KG1 (cell line): Measurements from ENCODE around the gene CAST.

Experiments
- DNase-seq: peaks from one replicate; lab custom pipeline; 2025; lab: John Stamatoyannopoulos, UW

The CAST gene

GRCh38 chr5:96642281-96642640 is 19.9 kb upstream of the CAST start:
- DNase-seq: no peak

GRCh38 chr5:96645091-96645490 is 17.1 kb upstream of the CAST start:
- DNase-seq: no peak

DNA sequence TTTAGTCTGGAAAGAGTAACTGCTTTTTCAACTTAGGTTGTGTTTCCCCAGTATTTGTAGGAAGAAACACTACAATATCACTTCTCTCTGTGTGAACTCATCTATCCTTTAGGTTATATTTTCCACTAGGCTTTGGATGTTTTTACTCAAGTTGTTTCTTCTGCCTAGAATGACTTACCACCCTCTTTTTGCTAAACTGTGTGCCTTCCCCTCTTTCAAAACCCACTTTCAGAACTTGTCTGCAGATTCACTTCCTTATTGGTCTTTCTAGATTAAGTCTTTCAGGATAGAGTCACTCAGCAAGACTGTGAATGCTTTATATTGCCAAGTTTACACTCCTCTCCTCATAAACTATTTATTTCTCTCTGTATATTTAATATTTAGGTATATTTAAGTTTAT is 14.2 kb upstream of the CAST start:
- no peak for DNase-seq

DNA sequence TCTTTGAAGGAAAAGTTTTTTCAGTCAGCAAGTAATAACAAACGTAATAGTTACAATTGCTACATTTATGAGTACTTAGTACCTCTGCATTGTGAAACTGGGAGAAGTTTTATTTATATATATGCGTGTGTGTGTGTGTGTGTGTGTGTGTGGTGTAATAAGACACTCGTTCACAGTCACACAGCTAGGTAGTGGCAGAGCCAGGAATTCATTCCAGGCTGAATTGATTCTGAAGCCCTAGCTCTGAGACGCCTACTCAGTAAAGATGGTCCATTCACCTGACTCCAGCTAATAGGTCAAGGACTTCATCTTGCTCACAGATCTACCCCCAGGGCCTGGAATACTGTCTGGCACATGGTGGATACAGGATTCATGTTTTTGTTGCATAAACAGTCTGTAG is 13.6 kb upstream of the CAST start:
- no peak for DNase-seq

GRCh38 chr5:96649251-96649662 is 12.9 kb upstream of the CAST start:
- DNase-seq: no peak

DNA sequence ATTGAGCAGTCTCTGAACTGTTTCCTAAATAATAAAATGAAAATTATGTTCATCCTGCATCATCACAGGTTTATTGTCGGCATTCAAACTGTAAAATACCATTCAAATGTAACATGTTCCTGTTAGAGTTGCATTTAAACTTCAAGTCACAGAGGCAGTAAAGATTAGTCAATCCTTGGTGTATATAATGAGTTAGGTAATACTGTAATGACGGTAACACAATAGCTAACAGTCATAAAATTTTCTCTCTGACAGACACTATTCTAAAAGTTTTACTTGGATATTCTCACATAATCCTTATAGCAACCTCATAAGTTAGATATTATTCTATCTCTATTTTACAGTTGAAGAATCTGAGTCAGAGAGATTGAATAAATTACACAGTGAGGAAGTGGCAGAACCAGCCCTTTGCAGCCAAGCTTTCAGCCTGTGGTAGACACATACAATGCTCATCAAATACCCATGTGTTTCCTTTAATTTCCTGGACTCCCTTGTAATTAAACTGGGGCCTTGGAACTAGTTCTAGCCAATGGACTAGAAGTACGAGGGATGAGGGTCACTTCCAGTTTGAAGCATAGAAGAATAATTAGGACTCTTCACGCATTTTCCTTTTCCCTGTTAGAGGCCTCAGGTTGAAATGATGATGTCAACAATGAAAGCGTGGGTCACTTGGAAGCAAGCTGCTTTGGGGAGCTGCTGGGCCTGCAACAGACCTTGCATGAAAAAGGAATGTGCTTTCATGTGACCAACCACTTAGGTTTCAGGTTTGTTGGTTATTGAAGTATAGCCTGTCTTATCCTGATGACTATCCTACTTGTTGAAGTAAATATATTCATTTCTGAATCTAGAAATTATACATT is 12.3 kb upstream of the CAST start:
- DNase-seq: no peak

DNA sequence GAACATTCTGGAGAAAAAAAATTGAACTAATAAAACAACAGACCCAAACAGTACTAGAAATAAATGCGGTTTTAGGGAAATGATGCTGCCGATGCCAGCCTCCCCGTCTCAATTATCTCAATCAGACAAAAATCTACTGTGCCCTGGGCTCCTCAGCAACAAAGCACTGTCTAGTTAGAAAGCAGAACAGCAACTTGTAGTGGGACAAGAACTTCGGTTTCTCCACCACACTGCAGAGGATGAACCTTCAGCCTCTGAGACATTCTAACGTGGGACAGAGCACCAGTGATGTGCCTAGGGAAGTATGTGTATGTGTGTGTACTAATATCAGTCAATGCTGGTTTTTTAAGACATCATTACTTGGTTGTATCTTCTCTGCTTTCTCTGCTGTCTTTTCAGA is 11.1 kb upstream of the CAST start:
- DNase-seq: no peak

- DNase-seq: no peak
Measured at GRCh38 chr5:96651948-96652753, 10.0 kb upstream of the CAST start.

- no peak for DNase-seq
Measured at GRCh38 chr5:96652769-96653454, 9.3 kb upstream of the CAST start.

GRCh38 chr5:96654209-96654608 is 8.0 kb upstream of the CAST start:
- DNase-seq: no peak

DNA sequence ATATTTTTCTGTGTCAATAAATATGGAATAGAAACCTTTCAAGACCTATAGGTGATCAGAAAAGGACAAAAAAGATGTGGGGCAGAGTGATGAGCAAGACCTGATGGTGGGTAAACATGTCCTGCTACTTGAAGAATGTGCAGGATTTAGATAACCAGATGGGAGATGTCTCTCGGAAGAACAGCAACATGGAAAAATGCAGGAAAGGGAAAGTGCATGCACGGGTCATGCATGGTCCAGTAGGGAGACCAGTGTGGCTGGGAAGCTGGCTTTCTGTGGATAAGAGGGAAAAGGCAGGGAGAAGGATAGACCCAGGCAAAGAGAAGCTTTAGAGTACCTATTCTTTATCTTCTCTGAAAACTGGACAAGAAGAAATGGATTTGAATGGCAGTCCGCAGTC is 7.1 kb upstream of the CAST start:
- DNase-seq: no peak

DNA sequence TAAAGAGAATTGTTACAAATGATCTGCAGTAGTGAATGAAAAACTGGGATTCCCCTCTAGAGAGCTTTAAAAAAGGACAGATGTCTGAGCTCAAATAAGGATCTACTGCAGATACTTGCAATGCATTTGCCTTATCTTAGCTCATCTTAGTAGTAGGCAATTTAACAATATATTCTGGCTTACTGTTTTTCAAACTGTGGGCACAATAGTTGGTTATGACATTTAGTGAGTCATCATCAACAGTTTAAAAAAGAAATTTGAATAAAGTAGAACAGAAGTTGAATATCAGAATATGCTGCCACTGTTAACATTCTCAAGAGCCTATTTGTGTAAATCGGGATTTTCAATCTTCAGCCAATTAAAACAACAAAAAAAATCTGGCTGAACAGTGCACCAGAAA is 6.7 kb upstream of the CAST start:
- DNase-seq: no peak

DNA sequence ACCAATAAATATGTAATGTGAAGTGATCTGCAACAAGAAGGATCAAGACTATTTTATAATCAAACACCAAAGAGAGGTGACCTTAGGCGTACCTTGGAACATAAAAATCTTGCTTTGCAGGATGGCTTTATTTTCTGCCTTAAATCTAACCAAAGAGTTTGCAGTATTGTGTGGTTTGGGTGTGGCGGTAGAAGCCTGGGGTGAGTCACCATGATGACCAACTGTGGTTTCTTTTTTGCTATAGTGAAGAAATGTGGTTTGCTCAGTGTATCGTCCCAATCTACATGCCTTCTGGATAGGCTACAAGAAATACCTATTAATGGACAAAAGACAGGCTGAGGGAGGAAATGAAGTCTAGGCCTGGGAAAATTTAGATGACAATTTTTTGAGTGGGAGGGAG is 5.1 kb upstream of the CAST start:
- no peak for DNase-seq

- no peak for DNase-seq
Measured at GRCh38 chr5:96658272-96658671, 3.9 kb upstream of the CAST start.

DNA sequence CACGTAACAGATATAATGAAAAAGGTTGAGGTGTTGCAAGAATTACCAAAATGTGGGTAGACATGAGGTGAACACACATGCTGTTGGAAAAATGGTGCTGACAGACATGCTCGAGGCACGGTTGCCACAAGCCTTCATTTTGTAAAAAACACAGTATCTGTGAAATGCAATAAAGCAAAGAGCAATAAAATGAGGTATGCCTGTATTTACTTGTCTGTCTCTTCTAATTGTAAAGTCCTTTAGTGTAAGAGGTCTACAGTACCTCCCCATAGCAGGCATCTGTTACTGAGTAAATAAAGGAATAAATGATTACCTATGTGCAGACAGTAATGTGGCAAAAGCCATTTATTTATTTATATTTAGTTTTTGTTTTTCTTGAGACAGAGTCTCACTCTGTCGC is 3.0 kb upstream of the CAST start:
- DNase-seq: no peak

- no peak for DNase-seq
Measured at GRCh38 chr5:96660971-96661854, 963 bp upstream of the CAST start.

DNA sequence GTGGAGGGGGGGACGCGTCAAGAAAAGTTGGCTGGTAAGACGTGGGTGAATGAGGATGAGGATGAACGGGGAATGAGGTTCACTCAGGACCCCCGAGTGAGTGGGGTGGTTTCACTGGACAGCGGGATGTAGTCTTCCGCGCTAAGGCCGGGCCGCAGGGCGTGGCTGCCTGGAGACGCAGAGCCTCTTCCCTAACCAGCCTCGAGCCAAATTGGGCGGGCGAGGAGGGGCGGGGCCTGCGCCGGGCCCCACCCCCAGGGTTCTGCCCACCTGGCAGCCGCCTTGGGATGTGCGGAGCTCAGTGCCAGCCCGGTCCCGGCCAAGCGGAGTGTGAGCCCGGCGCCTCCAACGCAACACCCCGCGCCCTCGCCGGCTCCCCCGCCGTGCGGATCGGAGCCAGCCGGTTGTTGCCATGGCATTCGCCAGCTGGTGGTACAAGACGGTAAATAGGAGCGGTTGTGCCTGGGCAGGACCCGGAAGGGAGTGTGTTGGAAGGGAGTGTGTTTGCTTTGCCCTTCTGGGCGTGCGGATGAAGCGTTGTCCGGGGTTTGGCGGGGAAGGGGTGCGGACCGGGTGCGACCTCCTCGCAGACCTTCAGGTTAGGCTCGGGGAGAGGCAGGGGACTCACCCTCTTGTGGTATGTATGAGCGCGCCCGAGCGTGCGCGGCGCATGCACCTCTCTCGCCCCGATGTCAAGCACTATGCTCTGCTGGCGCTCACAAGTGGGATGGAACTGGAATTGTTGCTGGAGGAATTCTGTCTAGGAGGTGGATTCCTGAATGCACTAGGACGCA is 746 bp downstream of the CAST start:
- no peak for DNase-seq

DNA sequence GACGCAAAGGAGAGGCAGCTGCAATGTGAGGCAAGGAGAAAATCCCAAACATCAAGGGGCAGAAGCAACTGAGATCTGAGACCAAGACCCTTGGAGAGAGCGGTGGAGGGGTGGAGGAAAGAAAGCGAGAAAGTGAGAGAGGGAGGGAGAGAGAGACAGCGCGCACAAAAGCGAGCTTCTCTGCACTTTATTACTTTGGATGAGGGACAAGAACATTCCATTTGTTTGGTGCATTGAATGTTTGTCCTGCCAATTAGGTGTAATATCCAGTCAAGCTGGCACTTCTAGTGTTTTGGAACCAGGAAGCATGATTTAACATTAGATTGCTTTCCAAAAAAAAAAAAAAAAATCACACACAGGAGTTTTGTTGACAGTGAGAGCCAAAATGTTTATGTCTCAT is 1.4 kb downstream of the CAST start:
- DNase-seq: no peak

GRCh38 chr5:96664669-96665068 is 2.5 kb downstream of the CAST start:
- no peak for DNase-seq

GRCh38 chr5:96668725-96669124 is 6.5 kb downstream of the CAST start:
- no peak for DNase-seq

DNA sequence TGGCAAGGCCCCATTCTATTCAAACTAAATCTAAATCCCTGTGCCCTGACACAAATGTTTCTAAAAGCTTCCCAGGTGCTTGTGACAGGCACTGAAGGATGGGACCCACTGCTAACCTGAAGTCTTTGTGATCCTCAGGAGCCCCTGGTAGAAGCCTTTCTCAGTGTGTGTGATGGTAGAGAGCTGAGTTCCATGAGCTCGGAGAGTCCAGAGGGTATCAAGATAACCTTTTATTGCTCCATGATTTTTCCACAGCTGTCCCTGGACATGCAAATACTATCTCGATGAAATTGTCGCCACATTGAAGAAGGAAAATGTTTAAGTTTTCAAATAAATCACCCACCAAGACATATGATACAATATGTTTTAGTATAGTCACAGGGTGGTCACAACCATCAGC is 7.7 kb downstream of the CAST start:
- no peak for DNase-seq
